SK-N-SH (cell line): Measurements from ENCODE around the gene TTC23L.

Experiments used
- EP300 ChIP-seq, 2 experiments: IDR thresholded peaks; 2 replicates each; pipeline versions ENCODE4 v1.4.0 to v1.6.1; 2012; ENCODE audit warnings: borderline replicate concordance in 1 of 2, low read depth in 1 of 2, low read length in 1 of 2
- EZH2phosphoT487 ChIP-seq: fragments of 200-600 bp; sonication (generic); IDR thresholded peaks from 2 replicates; pipeline ENCODE4 v1.6.1; 2017; ENCODE audit warnings: low read depth, mixed run types, mild to moderate bottlenecking, antibody characterized with exemption, moderate library complexity, borderline replicate concordance
- FOXJ3 ChIP-seq: sonication (generic); formaldehyde crosslinking; IDR thresholded peaks from 2 replicates; pipeline ENCODE4 v1.5.1; 2020; ENCODE audit warnings: mild to moderate bottlenecking, missing genetic modification reagents
- GABPA ChIP-seq: IDR thresholded peaks from 2 replicates; pipeline ENCODE4 v1.4.0; 2012; ENCODE audit warnings: low read depth, mild to moderate bottlenecking
- GATA2 ChIP-seq: sonication (generic); formaldehyde crosslinking; IDR thresholded peaks from 2 replicates; pipeline ENCODE4 v1.5.0; 2020; ENCODE audit warnings: mild to moderate bottlenecking, missing genetic modification reagents
- JUND ChIP-seq: IDR thresholded peaks from 2 replicates; pipeline ENCODE4 v1.4.0; 2012
- MXI1 ChIP-seq: IDR thresholded peaks from 2 replicates; pipeline ENCODE4 v1.6.1; 2012; ENCODE audit warnings: mild to moderate bottlenecking, low read depth, low read length, improper control_type of control experiment
- POLR2AphosphoS5 ChIP-seq: IDR thresholded peaks from 2 replicates; pipeline ENCODE4 v1.6.1; 2012; ENCODE audit warnings: low read depth, low read length
- RAD21 ChIP-seq: IDR thresholded peaks from 2 replicates; pipeline ENCODE4 v1.6.1; 2012; ENCODE audit warnings: mild to moderate bottlenecking, low read length
- SIN3A ChIP-seq: IDR thresholded peaks from 2 replicates; pipeline ENCODE4 v1.6.1; 2012; ENCODE audit warnings: low read depth, mild to moderate bottlenecking, low read length, moderate library complexity, borderline replicate concordance
- TAF1 ChIP-seq: IDR thresholded peaks from 2 replicates; pipeline ENCODE4 v1.6.1; 2012; ENCODE audit warnings: low read depth, mild to moderate bottlenecking, low read length, moderate library complexity, borderline replicate concordance
- YY1 ChIP-seq: IDR thresholded peaks from 2 replicates; pipeline ENCODE4 v1.4.0; 2012; ENCODE audit warnings: low read depth, mild to moderate bottlenecking
- TF ChIP-seq, protein P1 (sequence below): fragments of 200-600 bp; sonication (generic); IDR thresholded peaks from 2 replicates; pipeline ENCODE4 v1.6.1; 2017; ENCODE audit warnings: antibody characterized with exemption, mild to moderate bottlenecking, moderate library complexity
- TF ChIP-seq, protein P2 (sequence below): IDR thresholded peaks from 2 replicates; pipeline ENCODE4; 2012

GRCh38 chr5:34923694-34924461 is 84.9 kb downstream of the TTC23L start:
- TF ChIP-seq POLR2AphosphoS5, result peak; percentile 52; the same call in 1 of the 2 replicates
- TF ChIP-seq, protein P1, sequence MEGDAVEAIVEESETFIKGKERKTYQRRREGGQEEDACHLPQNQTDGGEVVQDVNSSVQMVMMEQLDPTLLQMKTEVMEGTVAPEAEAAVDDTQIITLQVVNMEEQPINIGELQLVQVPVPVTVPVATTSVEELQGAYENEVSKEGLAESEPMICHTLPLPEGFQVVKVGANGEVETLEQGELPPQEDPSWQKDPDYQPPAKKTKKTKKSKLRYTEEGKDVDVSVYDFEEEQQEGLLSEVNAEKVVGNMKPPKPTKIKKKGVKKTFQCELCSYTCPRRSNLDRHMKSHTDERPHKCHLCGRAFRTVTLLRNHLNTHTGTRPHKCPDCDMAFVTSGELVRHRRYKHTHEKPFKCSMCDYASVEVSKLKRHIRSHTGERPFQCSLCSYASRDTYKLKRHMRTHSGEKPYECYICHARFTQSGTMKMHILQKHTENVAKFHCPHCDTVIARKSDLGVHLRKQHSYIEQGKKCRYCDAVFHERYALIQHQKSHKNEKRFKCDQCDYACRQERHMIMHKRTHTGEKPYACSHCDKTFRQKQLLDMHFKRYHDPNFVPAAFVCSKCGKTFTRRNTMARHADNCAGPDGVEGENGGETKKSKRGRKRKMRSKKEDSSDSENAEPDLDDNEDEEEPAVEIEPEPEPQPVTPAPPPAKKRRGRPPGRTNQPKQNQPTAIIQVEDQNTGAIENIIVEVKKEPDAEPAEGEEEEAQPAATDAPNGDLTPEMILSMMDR, result no peak
- TF ChIP-seq EP300 (IDR thresholded peaks at IDR 0.05; ENCODE audit: borderline replicate concordance in 1 of 2, low read depth in 1 of 2, low read length in 1 of 2), result no peak
- TF ChIP-seq YY1, result peak; percentile 50; the same call in 1 of the 2 replicates
- no peak for TF ChIP-seq GATA2
- TF ChIP-seq RAD21, result no peak
- TF ChIP-seq, protein P2, sequence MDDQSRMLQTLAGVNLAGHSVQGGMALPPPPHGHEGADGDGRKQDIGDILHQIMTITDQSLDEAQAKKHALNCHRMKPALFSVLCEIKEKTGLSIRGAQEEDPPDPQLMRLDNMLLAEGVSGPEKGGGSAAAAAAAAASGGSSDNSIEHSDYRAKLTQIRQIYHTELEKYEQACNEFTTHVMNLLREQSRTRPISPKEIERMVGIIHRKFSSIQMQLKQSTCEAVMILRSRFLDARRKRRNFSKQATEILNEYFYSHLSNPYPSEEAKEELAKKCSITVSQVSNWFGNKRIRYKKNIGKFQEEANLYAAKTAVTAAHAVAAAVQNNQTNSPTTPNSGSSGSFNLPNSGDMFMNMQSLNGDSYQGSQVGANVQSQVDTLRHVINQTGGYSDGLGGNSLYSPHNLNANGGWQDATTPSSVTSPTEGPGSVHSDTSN, result peak; percentile 60
- no peak for TF ChIP-seq FOXJ3 (CRISPR knock-in tag)
- peak; percentile 98 for TF ChIP-seq JUND
- TF ChIP-seq EZH2phosphoT487, result no peak
- TF ChIP-seq MXI1, result no peak
- TF ChIP-seq TAF1, result no peak
- no peak for TF ChIP-seq SIN3A
- TF ChIP-seq GABPA, result no peak
